DMS 273 treated with DMSO at 0.1 percent for 48 hours (cell line): ENCODE data around the gene WDR54.

ENCODE experiments used
- DNase-seq: peaks from one replicate; lab custom pipeline; 2025; lab: John Stamatoyannopoulos, UW

The WDR54 gene, protein sequence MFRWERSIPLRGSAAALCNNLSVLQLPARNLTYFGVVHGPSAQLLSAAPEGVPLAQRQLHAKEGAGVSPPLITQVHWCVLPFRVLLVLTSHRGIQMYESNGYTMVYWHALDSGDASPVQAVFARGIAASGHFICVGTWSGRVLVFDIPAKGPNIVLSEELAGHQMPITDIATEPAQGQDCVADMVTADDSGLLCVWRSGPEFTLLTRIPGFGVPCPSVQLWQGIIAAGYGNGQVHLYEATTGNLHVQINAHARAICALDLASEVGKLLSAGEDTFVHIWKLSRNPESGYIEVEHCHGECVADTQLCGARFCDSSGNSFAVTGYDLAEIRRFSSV

DNA sequence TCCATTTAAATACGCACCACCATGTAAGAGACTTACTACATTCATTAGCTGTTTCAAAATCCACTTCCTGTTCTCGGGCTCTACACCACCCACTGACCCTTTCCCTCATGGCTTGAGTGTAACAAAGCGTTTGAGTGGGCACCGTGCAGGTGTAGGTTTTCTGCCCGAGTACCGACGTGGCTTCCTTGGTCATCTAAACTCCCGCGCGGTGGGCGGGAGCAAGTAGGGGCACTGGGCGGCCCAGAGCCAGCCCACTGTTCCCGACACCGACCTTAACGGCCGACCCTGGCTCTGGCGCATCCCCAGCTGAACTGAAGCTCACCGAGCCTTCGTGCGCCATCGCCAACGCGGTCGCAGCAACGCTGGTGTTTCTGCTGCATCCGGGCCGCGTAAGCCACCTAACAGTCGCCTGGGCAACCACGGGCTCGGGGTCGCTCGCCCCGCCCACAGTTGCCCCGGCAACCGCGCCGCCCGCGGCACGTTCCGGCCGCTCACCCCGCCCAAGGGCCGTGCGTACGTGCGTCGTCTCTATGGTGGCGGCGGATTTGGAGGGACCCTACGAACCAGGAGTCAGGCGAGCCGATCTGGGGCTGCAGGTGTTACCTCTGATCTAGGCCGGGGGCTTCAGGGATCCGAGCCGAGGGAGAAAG lies at the start of gene WDR54, which contains the start of gene C2orf81:
Gene WDR54 (plus strand): TSS at position 510 of the 650 bp plus-strand sequence. CDS start 424 bp downstream, outside the sequence.
Gene C2orf81 (minus strand): TSS at position 399 of the 650 bp plus-strand sequence. CDS start 59 bp downstream, at position 340.
- DNase-seq: peak; percentile 74

DNA sequence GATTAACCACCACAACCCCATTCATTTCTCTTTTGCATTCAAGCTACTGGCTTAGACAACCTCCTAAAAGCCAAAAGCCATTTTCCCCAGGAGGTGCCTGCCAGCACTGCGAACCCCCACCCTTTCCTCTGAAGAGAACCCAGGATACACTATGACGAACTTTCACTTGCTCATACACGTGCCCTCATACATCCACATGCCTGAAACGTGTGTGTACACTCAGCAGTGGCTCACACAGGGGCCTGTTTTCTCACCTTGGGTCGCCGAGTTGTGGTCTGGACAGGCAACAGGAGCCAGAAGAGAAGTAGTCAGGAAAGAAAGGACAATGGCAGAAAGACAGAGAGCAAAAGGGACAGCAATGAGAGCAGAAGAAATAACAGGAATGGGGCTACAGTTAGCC lies 48.9 kb upstream of the WDR54 start:
- DNase-seq: no peak

DNA sequence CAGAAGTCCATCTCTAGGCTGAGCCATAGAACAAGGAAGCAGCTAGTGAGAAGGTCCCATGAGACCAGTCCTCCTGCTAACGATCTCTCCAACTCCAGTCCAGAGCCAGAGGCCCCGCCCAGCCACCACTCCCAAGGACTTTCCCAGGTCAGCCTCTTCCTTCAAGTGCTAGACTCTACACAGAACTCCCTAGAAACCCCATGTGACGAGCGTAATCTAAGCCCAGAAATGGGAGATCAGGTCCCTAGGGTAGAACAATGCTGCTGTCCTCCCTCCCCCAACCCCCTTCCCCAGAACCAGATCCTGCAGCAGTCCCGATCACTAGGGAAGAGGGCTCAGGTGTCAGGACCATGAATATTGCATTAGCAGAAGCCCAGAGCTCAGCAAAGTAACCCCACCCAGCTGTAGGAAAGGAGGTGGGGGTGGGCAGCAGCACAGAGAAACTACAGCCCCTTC lies 48.3 kb upstream of the WDR54 start:
- DNase-seq: no peak

DNA sequence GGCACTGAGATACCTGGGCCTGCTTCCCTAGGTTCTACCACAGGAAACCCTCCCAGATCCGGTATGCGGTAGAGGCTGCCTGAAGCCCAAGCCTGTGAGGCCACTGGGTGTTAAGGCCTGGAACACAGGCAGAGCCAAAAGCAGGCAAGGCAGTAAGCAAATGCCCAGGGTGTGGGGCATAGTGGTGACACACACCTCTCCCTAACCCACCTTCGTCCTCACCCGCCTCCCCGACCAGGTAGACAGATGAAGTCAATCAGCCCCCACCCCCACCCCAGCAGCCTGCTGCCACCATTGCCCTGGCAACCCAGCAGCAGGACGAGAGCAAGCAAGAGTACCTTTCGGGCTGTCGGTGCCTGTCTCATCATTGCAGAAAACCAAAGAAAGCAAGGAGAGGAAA lies 47.5 kb upstream of the WDR54 start:
- no peak for DNase-seq

DNA sequence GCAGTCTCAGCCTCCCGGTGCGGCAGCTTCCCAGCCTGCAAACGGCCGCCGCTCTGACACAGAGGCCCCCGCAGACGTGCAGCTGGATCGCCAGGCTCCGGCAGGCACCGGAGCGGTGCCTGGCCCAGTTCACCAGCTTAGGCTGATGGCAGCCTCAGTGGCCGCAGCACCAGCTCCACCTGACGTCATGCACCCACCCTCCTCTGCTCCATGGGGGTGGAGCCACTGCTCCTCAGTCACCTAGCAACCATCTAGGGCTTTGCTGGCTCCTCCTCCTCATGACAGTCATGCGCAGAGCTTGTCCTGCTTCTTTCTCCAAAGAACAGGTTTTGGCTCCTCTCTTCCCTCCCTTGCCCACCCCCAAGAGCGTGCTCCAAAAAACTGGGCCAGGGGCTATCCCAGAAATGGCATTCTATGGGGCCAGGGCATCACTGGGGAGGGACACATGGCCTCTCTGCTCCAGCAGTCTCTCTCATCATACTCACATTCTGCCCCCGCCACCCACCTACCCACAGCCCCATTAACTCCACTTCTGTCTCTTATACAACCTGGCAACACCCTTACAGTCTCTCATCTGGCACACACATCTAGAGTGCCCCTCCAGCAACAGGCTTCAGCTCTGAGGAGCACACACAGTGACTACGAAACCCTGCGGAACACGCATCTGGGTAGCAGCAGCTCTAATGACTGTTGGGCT lies 46.9 kb upstream of the WDR54 start:
- DNase-seq: peak; percentile 24

DNA sequence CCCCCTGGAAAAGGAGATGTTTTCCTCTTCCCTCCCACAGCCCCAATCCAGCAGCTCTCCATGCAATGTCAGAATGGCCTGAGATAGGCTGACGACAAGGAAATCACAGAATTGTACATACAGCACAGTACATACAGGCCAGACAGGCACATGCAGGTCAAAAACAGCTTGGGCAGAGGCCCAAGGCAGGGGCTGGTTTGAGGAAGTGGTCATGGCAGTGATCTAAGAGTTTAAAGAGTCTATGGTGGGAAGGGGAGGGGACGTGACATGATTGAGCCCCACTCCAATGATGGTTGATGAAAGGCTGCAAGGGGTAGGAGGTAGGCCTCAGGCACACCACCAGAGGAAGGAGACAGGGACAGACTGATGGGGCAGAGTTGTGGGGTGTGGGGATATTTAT lies 45.7 kb upstream of the WDR54 start:
- no peak for DNase-seq

DNA sequence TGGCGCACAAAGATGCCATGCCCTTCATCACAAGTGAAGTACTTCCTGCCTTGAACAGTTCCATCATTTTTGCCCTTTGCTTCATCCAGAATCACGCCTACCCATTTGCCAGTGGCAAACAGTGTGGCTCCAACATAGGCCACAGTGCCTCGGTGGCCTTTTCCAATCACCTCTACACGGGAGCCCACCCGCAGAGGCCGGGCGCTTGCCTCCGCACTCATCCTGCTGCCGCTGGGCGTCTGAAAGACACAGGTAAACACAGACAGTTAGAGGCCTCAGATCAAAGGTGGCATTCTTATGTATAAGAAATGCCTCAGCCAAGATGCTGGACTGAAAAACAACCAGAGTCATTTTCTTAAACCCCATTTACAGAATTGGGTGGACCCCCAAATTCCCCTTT lies 43.5 kb upstream of the WDR54 start:
- DNase-seq: no peak

DNA sequence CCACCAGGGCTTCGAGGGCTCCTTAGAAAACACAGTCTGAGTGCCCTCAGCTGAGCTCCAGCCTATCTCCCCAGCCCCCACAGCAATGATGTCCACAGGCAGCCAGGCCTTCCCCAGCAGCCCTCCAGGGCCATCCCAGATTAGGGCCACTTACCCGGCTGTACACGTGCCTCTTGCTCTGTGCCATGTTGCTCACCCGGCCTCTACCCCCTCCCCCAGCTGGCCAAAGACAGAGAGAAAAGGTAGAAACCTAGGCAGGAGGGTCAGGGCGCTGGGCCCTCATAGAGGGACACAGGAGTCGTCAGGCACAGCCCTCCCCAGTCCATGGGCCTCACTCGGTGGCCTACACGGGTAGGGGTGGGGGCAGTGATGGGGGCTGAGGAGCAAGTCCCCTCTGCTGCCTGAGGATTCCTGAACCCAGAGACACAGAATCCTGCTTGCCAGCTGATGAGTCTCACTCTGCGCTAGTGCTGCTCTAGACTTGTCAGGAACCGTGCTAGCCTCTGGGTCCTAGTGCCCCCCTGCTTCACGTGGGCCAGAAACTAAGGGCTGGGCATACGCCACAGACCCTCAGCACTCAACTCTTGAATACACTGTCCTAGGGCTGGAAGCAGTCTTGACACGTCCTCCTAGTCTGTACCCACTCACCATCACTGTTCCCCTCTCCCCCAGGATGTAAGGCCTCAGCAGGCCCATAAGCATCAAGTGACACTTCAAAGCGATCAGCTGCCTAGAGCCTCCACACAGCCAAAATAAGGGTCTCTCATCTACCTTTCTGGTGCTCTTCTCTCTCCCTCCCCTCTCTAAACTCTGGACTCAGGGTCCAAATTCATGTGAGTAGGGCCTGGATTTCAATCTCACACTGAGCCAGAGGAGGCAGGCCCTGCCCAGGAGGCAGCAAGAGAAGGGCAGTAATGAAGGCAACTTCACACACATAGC lies 41.4 kb upstream of the WDR54 start, which contains the start of gene DCTN1:
Gene DCTN1 (minus strand): TSS at position 461 of the 939 bp plus-strand sequence. CDS start 274 bp downstream, at position 187.
- DNase-seq: no peak

DNA sequence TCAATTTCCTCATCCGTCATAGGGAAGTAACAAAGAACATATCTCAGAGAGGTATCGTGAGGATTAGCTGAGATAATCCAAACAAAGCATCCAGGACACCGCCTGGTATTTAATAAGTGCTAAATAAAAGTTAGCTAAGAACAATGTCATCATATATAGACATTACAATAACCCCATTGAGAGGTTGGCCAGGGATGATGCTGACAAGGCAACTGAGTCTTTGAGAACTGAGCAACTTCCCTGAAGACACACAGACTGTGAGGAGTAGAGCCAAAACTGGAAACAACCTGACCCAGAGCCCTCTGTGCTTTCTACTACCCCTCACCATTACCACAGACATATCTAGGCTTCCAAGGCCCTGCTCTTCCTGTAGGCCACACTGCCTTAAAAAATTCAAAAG lies 39.8 kb upstream of the WDR54 start:
- DNase-seq: no peak

DNA sequence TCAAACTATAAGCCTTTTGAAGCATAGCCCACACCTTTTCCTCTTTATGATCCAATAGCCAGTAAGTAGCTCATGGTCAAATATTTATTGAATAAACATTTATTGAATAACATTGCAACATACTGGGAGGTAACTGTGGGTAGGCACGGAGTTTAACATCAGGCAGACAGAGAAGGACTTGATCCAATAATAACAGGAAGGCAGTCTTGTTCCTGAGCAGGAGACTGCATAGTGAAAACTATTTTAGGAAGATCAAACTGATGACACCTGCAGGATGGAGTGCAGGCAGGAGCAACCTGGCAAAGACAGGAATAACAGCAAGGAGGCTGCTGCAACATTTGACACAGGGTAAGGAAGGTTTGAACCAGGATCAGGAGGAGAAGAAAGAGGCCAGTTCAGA lies 38.3 kb upstream of the WDR54 start:
- DNase-seq: no peak

DNA sequence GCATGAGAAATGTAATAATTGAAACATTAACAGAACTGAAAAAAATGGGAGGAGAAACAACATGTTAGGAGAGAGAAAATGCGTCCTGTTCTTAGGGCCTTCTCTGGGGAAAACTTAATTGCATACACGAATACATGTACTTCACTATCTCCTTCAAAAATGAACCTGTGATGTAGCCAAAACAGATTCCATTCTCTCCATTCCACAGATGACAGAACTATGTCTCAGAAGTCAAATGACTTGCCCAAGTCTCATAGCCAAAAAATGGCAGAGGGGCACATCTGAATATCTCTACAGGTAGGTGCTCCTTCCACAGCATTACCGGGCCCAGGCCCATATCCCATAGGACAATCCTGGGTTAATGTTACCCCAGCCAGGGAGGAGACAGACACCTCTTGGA lies 37.5 kb upstream of the WDR54 start:
- no peak for DNase-seq

DNA sequence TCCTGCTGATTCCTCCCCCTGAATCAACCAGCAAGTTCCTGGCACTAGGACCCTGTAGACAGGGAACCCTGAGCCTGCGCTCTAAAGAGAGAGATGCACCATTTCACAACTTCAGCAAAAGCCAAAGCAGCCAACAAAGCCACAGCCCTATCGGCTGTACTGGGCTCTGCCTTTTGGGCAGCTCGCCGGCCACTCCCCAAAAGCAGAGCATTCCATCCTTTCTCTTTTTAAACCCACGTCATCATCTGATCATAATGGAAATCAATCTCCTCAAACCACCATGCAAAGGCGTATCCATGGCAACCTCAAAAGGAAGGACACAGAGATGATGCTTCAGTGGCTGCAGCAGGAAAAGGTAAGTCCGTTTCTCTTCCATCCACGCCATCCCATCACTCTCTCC lies 36.1 kb upstream of the WDR54 start:
- no peak for DNase-seq

DNA sequence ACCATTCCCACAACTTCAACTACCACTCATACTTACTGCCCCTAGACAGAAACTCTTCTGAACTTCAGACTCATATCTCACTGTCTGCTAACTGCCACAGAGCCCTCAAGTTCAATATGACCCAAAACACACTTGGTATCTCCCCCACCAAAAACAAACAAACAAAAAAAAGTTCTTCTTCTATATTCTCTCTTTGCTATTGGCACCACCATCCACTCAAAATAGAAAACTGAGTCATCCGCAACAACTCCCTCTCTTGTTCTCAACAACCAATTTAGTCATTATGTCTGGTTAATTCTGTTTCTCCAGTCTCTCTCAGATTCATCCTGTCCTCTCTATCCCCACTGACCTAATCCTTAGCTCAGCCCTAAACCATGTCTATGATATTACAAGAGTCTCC lies 34.2 kb upstream of the WDR54 start:
- no peak for DNase-seq

DNA sequence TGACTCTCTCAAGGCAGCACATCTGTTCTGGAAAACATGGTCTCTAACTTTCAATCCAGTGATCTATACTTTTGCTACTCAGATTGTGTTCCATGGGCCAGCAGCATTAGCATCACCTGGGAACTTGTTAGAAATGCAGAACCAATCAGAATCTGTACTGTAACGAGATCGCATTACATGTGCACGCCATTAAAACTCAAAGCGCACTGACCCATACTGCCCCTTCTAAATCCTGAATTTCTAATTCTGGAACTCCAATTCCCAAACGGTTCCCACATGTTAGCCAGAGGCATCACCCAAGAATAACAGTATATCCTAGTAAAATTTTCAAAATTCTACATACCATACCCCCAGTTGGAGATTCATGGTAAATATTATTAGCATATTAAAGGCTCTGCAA lies 30.9 kb upstream of the WDR54 start:
- no peak for DNase-seq

DNA sequence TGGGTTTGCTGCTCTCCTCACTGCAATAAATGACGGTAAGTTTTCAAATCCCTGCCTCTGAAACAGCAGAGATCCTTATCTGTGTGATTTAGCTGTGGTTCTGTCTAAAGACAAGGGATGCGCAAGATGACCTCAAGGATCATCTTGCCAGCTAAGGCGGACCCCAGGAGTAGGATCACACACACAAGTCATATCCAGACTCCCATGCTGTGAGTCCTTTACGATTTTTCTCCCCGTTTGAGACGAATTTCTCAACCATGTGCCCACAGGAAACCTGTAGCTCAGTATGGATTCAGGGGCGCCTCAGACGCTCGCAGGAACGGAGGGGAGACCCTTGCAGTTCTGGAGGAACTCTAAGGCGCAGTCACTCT lies 30.3 kb upstream of the WDR54 start:
- no peak for DNase-seq

DNA sequence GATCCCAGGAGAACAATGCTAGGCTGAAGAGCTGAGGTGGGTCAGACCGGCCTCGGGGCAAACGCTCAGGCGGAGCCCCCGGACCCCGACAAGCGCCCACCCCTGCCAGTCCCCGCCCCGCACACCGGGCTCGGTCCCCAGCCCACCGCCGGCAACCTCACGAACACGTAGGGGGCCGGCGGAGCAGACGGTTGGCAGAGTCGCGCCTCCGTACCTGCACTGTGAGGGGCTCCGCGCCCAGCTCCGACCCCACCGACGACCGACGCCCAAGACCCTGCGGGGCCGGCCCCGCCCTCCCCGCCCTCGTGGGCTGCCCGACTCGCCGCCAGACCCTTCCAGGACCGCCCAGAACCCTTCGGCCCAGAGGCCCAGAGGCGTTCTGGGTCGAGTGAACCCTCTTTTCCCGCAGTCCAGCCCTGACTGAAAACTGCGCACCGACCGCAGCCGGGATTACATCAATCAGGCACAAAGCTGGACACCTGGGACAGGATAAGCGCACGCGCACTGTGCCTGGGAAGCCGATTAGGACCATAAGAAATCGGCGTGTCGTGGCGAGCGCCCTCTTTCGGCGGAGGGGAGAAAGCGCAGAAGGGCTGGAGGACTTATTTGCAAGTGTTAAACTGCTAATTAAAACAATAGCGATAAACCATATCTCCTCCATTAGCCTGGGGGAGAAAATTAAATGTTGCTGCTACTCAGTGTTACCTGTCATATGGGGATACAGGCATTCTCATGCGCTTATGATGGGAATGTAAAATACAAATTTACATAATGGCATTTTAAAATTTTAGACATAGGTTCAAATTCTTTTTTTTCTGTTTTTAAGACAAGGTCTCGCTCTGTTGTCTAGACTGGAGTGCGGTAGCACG lies 29.7 kb upstream of the WDR54 start:
- DNase-seq: peak; percentile 84

DNA sequence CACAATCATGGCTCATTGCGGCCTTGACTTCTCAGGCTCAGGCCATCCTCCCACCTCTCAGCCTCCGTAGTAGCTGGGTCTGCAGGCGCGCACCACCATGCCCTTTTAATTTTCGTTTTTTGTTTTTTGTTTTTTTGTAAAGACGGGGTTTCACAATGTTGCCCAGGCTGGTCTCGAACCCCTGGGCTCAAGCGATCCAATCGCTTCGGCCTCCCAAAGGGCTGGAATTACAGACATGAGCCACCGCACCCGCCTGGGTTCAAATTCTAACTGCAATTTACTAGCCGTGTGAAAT lies 29.1 kb upstream of the WDR54 start:
- no peak for DNase-seq

DNA sequence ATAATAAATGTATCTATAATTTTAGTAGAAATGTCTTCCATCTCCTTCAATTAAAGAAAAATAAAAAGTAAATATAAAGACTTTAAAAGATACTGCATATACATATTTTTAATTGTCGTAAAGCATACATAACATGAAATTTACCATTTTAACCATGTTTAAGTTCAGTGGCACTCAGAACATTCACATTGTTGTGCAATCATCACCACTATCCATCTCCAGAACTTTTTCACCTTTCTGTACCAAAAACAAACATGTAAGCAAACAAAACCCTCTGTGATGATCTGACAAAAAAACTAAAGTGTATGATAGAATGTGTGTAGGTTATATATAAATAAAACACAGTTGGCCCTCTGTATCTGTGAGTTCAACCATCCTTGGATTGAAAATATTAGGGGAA lies 28.0 kb upstream of the WDR54 start:
- no peak for DNase-seq

DNA sequence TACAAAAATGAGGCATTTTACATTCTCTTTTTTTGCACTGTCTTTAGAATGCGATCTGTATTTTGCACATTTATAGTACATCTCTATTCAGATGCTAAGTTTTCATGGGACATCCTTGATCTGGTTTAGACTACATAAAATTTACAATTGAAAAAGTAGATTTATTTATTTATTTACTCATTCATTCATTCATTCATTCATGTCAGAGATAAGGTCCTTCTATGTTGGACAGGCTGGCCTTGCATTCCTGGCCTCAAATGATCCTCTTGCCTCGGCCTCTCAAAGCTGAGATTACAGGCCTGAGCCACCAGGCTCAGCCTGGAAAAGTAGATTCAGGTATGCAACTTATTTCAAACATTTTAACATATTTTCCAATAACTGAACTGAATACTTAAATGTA lies 25.4 kb upstream of the WDR54 start:
- DNase-seq: no peak

DNA sequence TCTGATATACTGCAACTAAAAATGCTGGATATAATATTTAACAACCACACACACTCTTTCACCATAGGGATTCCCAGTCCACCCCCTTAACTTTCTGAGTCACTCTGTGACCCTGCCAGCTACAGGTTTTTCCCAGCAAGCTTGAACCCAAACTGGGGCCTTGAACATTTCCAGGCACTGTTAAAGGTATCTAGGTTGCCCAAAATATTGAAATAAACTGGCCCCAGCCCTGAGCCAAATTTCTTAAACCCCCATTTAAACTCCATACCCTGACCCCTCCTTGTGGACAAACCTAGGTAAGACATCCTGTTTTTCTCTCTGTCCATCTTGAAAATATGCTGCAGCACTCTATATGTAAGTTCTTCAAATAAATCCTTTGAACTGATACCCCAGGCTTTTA lies 21.7 kb upstream of the WDR54 start:
- peak; percentile 5 for DNase-seq

DNA sequence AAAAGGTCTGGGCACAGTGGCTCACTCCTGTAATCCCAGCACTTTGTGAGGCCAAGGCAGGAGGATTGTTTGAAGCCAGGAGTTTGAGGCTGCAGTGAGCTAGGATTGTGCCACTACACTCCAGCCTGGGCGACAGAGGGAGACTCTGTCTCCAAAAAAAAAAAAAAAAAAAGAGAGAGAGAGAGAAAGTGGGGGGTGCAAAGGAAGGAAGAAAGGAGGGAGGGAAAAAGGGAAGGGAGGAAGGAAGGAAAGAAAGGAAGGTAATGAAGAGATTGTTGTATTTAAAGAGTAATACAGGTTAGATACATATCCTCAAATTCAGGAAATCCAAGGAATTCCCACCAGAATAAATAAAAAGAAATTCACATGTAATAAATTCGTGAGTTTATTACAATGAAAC lies 19.6 kb upstream of the WDR54 start:
- no peak for DNase-seq
